Lung (tissue), 12 donors: ENCODE measurements around the gene ZNF611. TPM values are rescaled to one million over a fixed set of nuclear protein-coding genes. Genes with fewer than 3 reads are reported as not detected.
"Not testable (repeated sequence)": the region's sequence is repeated elsewhere in the genome, so short reads cannot be mapped to it uniquely, and the experiment has no call there.

ENCODE experiments used
- ATAC-seq: fragments of 200-7000 bp; cut with Tn5 transposase; one replicate; pipeline ENCODE4 v1.9.1; 2020; ENCODE audit warnings: moderate number of reproducible peaks; ENCODE audit not compliant: insufficient read depth, low FRiP score
- DNase-seq, 3 donors: peaks; one replicate each; pipeline ENCODE4 v3.0.0-alpha.2; 2013 to 2017
- H3K27ac ChIP-seq, 2 donors: one replicate each; pipeline ENCODE4 v1.5.1; 2013; ENCODE audit warnings: mild to moderate bottlenecking in 2 of 2, moderate library complexity in 2 of 2, control low read depth in 1 of 2, inconsistent platforms in 1 of 2, low read depth in 1 of 2, low read length in 1 of 2
- H3K27me3 ChIP-seq, 3 donors: one replicate each; pipeline ENCODE4 v1.5.1; 2013; ENCODE audit warnings: low read length in 2 of 3; ENCODE audit not compliant: control insufficient read depth in 3 of 3, insufficient read depth in 3 of 3
- H3K36me3 ChIP-seq, 4 donors: one replicate each; pipeline ENCODE4 v1.5.1; 2013; ENCODE audit warnings: low read length in 4 of 4, mild to moderate bottlenecking in 1 of 4, moderate library complexity in 1 of 4; ENCODE audit not compliant: control insufficient read depth in 4 of 4, insufficient read depth in 4 of 4
- H3K4me1 ChIP-seq, 5 donors: one replicate each; pipeline ENCODE4 v1.5.1; 2013; ENCODE audit warnings: low read length in 5 of 5, mild to moderate bottlenecking in 2 of 5, moderate library complexity in 1 of 5; ENCODE audit not compliant: control insufficient read depth in 5 of 5, insufficient read depth in 5 of 5
- H3K4me3 ChIP-seq: one replicate; pipeline ENCODE4 v1.5.1; 2013; ENCODE audit warnings: mild to moderate bottlenecking, control low read depth, moderate library complexity
- H3K9ac ChIP-seq, 2 donors: one replicate each; pipeline ENCODE4 v1.5.1; 2013; ENCODE audit warnings: low read length in 2 of 2, control low read depth in 1 of 2; ENCODE audit not compliant: insufficient read depth in 1 of 2
- H3K9me3 ChIP-seq, 4 donors: one replicate each; pipeline ENCODE4 v1.5.1; 2013; ENCODE audit warnings: low read length in 3 of 4, mild to moderate bottlenecking in 1 of 4, moderate library complexity in 1 of 4; ENCODE audit not compliant: control insufficient read depth in 4 of 4, insufficient read depth in 3 of 4
- WGBS, 2 donors: extraction: QIAGEN DNeasy Blood & Tissue Kit; methylation state at CpG; one replicate each; pipeline ENCODE4 v1.1.7; 2013; 5-methylcytosine and 5-hydroxymethylcytosine counted together
- polyA plus RNA-seq, 2 donors: library from polyadenylated mRNA; stranded (reverse); fragments of 200-250 nt; gene quantifications; one replicate each; pipeline ENCODE4 v1.2.1, GENCODE V29; 2013
- total RNA-seq, 2 donors: library from RNA; depleted of rRNA in 1 of 2; stranded (reverse); fragments of >200 nt in 1 of 2; gene quantifications; one replicate each; pipeline ENCODE4 v1.2.1, GENCODE V29; 2014 to 2021
- TF ChIP-seq, protein P1 (sequence below): IDR thresholded peaks from 2 replicates; pipeline ENCODE4 v1.5.1; 2012; ENCODE audit warnings: mild to moderate bottlenecking; ENCODE audit errors: control extremely low read depth, extremely low read depth
- donor health status: control.
- donor health status: control.
- donor health status: Bipolar disorder and iron deficiency.
- donor health status: healthy.
- donor health status: DM: yes; HTN: yes; CAD: no.

The ZNF611 gene
- total and polyA plus RNA-seq, 4 donors: 4.3 to 28.0 (median 13.2) TPM

DNA sequence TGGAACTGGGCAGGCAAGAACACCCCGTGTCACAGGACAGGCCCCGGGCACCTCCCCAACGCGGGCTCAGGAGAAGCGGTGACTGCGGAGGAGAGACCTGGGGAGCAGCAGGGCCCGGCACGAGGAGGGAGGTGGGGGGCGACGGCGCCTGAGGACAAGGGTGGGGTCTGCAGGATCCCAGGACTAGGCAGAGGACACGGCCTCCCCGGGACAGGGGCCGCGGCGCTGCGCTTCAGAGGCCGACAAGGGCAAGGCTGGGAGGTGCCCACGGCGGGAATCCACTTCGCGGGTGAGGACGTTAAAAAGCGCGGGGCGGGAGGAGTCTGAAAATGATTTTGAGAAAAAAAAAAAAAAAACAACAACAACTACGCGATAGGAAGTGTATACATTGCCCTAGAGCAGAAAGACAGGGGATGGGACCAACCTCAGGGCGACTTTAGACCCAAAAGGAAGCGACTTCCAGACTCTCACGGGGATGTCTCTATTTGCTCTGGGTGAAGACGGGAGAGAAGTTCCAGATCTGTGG lies 44.9 kb downstream of the ZNF611 start:
- H3K4me3 ChIP-seq: peak overlapping the region; percentile 47
- no peaks in the 10 kb centered on the region for H3K9me3 ChIP-seq
- 0 to 1% methylated on average over 32 of the region's 32 CpGs for WGBS, 2 donors
- TF ChIP-seq, protein P1, sequence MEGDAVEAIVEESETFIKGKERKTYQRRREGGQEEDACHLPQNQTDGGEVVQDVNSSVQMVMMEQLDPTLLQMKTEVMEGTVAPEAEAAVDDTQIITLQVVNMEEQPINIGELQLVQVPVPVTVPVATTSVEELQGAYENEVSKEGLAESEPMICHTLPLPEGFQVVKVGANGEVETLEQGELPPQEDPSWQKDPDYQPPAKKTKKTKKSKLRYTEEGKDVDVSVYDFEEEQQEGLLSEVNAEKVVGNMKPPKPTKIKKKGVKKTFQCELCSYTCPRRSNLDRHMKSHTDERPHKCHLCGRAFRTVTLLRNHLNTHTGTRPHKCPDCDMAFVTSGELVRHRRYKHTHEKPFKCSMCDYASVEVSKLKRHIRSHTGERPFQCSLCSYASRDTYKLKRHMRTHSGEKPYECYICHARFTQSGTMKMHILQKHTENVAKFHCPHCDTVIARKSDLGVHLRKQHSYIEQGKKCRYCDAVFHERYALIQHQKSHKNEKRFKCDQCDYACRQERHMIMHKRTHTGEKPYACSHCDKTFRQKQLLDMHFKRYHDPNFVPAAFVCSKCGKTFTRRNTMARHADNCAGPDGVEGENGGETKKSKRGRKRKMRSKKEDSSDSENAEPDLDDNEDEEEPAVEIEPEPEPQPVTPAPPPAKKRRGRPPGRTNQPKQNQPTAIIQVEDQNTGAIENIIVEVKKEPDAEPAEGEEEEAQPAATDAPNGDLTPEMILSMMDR: no peak
- DNase-seq (peak in 1 of 3 donors; percentile 31), ATAC-seq (peak; percentile 53)
- H3K27me3 ChIP-seq: no peaks in the 10 kb centered on the region
- H3K36me3 ChIP-seq: no peaks in the 10 kb centered on the region
- peaks cover 2 to 17% (median 5%) of the 10 kb centered on the region in 5 donors for H3K4me1 ChIP-seq
- H3K27ac ChIP-seq: peak overlapping the region; percentile 18 to 97
- peak overlapping the region; percentile 49 to 94 for H3K9ac ChIP-seq

DNA sequence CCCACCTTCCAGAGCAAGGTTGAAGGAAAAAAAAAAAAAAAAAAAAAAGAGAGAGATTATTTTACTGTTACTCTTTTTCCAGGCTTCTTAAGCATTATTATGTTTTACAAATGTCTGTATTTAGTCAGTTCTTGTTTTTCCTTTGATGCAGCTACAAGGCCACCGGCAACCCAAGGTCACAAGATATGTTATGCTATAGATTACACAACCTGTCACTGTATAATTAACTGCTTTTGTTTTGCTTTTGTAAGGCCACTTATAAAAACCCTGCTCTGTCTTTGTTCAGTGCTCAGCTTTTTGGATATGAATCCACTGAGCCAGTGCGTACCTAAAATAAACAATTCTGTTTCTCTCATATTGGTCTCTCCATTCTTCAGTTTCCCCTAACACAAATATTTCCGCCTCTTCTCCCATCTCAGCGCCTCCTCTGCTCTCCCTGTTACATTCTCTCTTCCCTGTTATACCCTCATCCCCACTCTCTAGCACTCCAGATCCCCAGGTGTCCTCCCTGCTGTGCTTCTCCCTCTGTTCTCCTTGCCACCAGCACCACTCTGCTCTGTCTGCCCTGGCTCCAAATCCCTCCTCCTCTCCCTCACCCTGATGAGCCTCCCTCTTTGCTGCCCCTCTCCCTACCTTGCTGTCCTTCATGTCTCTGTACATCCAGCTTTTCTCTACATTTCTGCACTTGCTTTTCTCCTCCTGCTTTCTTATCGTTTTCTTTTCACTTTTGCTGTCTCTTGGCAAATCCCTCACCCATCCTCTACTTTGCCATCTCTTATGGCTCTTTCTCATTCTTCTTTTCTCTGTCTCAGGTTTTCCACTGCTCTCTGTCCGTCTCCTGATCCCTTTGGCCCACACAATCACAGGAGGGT lies 45.7 kb downstream of the ZNF611 start:
- peak overlapping the region; percentile 18 to 97 for H3K27ac ChIP-seq
- H3K9me3 ChIP-seq, H3K27me3 ChIP-seq, H3K4me3 ChIP-seq, H3K36me3 ChIP-seq, ATAC-seq: not testable (repeated sequence)
- 19 to 22% methylated on average over 6 of the region's 6 CpGs for WGBS, 2 donors
- peak in 2 of 3 donors; percentile 23 to 43 for DNase-seq
- H3K9ac ChIP-seq: peak overlapping the region; percentile 40 to 49
- H3K4me1 ChIP-seq: peaks cover 2 to 17% (median 5%) of the 10 kb centered on the region in 5 donors

DNA sequence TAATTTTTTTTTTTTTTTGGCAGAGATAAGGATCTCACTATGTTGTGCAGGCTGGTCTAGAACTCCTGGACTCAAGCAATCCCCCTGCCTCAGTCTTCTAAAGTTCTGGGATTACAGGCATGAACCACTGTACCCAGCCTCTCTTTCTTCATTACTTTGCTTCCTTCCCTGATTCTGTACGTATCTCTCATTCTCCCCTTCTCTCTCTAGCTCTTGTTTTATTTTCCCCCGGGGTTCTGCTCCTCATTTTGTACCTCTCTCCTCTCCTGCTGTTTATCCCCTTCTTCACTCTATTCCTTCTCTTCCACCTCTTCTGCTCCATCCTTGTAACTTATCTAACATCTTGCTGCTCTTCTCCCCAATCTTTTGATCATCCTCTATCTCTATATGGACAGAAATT lies 46.5 kb downstream of the ZNF611 start:
- 79 to 87% methylated on average over 2 of the region's 2 CpGs for WGBS, 2 donors
- Histone ChIP-seq H3K9ac (no peak overlapping the region), H3K36me3 (no peaks in the 10 kb centered on the region), H3K27me3 (no peaks in the 10 kb centered on the region), H3K27ac (no peak overlapping the region), H3K4me3 (no peak overlapping the region), H3K4me1 (peaks cover 2 to 17% (median 5%) of the 10 kb centered on the region in 5 donors), H3K9me3 (peaks cover 0 to 1% (median 0%) of the 10 kb centered on the region in 4 donors)
- TF ChIP-seq, protein P1: no peak
- no peak for ATAC-seq
- no peak for DNase-seq

DNA sequence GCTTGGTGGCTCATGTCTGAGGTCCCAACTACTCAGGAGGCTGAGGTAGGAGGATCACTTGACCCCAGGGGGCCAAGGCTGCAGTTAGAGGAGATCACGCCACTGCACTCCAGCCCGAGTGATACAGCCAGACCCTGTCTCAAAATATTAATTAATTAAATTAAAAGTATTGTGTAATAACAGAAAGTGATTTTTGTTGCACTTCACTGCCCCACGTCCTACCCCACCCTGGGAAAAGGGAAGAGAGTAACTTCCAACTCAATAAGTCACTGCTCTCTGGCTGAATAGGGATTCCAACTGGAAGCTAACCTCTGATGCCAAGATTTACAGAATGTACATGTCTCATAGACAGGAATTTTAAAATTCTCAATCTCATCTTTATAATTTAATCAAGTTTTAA lies 47.2 kb downstream of the ZNF611 start:
- WGBS, 2 donors: 86% methylated on average over 3 of the region's 3 CpGs
- TF ChIP-seq, protein P1: no peak
- Histone ChIP-seq H3K4me3 (no peak overlapping the region), H3K36me3 (no peaks in the 10 kb centered on the region), H3K9me3 (peaks cover 0 to 6% (median 0%) of the 10 kb centered on the region in 4 donors), H3K27ac (no peak overlapping the region), H3K27me3 (no peaks in the 10 kb centered on the region), H3K9ac (no peak overlapping the region), H3K4me1 (peaks cover 2 to 17% (median 5%) of the 10 kb centered on the region in 5 donors)
- ATAC-seq (no peak), DNase-seq (no peak)
